Ovary (tissue), 9 donors: ENCODE measurements around the gene RAD51D. TPM values are rescaled to one million over a fixed set of nuclear protein-coding genes. Genes with fewer than 3 reads are reported as not detected.

Source experiments
- DNase-seq, 5 donors: peaks; one replicate each; pipeline ENCODE4 v3.0.0-alpha.2; 2019 to 2020
- H3K27ac ChIP-seq, 2 donors: fragments of 200-600 bp; one replicate each; pipeline versions ENCODE4 v1.5.1 to v1.8.0; 2019 to 2022
- H3K27me3 ChIP-seq: fragments of 200-600 bp; one replicate; pipeline ENCODE4 v1.8.0; 2022
- H3K36me3 ChIP-seq: fragments of 200-600 bp; sonication (generic); one replicate; pipeline ENCODE4 v1.5.1; 2019
- H3K4me1 ChIP-seq: one replicate; pipeline ENCODE4 v1.8.1; 2013; ENCODE audit warnings: mild to moderate bottlenecking, moderate library complexity; ENCODE audit not compliant: insufficient read depth
- H3K4me3 ChIP-seq: fragments of 200-600 bp; sonication (generic); one replicate; pipeline ENCODE4 v1.5.1; 2017
- H3K9me3 ChIP-seq, 2 donors: fragments of 200-600 bp in 1 of 2; sonication (generic) in 1 of 2; one replicate each; pipeline versions ENCODE4 v1.5.1 to v1.8.1; 2013 to 2019; ENCODE audit warnings: mild to moderate bottlenecking in 1 of 2, moderate library complexity in 1 of 2
- CTCF ChIP-seq, 3 donors: fragments of 450-650 bp in 2 of 3; fragments of 200-600 bp in 1 of 3; IDR thresholded peaks; one replicate each; pipeline versions ENCODE4 v1.5.1 to v1.8.0; 2016 to 2022; ENCODE audit warnings: antibody characterized with exemption in 3 of 3, mild to moderate bottlenecking in 1 of 3
- EP300 ChIP-seq: sonication (generic); formaldehyde crosslinking; IDR thresholded peaks from one replicate; pipeline ENCODE4 v1.6.1; 2017; ENCODE audit warnings: antibody characterized with exemption
- POLR2A ChIP-seq: fragments of 450-650 bp; IDR thresholded peaks from one replicate; pipeline ENCODE4 v1.6.1; 2017; ENCODE audit warnings: antibody characterized with exemption, mild to moderate bottlenecking, moderate library complexity
- WGBS, 3 donors: extraction: QIAGEN DNeasy Blood & Tissue Kit in 1 of 3; methylation state at CpG; one replicate each; pipeline versions ENCODE4 v1.1.5 to v1.1.7; 2013 to 2017; 5-methylcytosine and 5-hydroxymethylcytosine counted together
- intact Hi-C, 4 donors: fragments of 100-400 bp; cut with DNase I; formaldehyde crosslinking; loops; one replicate each; pipeline versions ENCODE4 v1.11.0 to v1.15.1; 2022 to 2023
- polyA plus RNA-seq, 2 donors: library from polyadenylated mRNA; stranded (reverse); fragments of 200-250 nt in 1 of 2; fragments of 350-450 nt in 1 of 2; fragmentation: Illumina TruSeq in 1 of 2; extraction: RNeasy Lipid Tissue Mini Kit (QIAGEN cat#74804) in 1 of 2; gene quantifications; one replicate each; pipeline ENCODE4 v1.2.3, GENCODE V29; 2013 to 2014
- total RNA-seq, 7 donors: library from RNA; depleted of rRNA in 2 of 7; stranded (reverse); fragments of >200 nt in 2 of 7; fragmentation: NEBNext Ultra II Directional in 3 of 7; extraction: Animal tissue kit (Norgen Biotek cat#: 25700) in 3 of 7; gene quantifications; one replicate each; pipeline versions ENCODE4 v1.1.0 to v1.2.4, GENCODE V29; 2016 to 2023
- donor health status: DM: no; HTN: no; CAD: no; lungs with moderate emphysema.
- donor health status: DM: no; HTN: no; CAD: no.
- donor health status: Bipolar disorder and iron deficiency.
- donor health status: DM: yes; HTN: yes; CAD: no.
- donor health status: DM: no; HTN: no; CAD: no.
- donor health status: DM: yes; HTN: yes; CAD: no.

The RAD51D gene
- total and polyA plus RNA-seq, 9 donors, result 7.3 to 16.7 (median 11.4) TPM

- intact Hi-C loops, result no loop called here
- Histone ChIP-seq H3K27me3 (no peaks in the 10 kb centered on the region), H3K27ac (no peak overlapping the region), H3K36me3 (no peaks in the 10 kb centered on the region), H3K9me3 (no peaks in the 10 kb centered on the region), H3K4me3 (no peak overlapping the region), H3K4me1 (peaks cover 7% of the 10 kb centered on the region)
- WGBS, 3 donors, result 76 to 80% (median 77%) methylated on average over 4 of the region's 4 CpGs
- no peak for DNase-seq
- TF ChIP-seq POLR2A (no peak), EP300 (no peak), CTCF (IDR thresholded peaks at IDR 0.05) (no peak)
Observed at GRCh38 chr17:35144840-35145239, 25.2 kb upstream of the RAD51D start.

DNA sequence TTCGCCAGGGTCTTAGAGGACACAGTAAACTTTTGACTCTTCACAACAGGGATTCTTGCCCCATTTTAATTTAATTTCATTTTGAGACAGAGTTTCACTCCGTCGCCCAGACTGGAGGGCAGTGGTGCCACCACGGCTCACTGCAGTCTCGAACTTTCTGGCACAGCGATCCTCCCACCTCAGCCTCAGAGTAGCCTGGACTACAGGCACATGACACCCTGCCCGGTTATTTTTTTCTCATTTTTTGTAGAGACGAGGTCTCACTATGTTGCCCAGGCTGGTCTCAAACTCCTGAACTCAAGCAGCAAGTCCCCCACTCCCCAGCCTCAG lies 22.8 kb upstream of the RAD51D start:
- Histone ChIP-seq H3K36me3 (no peaks in the 10 kb centered on the region), H3K4me1 (peaks cover 7% of the 10 kb centered on the region), H3K9me3 (no peaks in the 10 kb centered on the region), H3K27ac (no peak overlapping the region), H3K4me3 (peak overlapping the region; percentile 88), H3K27me3 (no peaks in the 10 kb centered on the region)
- WGBS, 3 donors, result 45 to 63% (median 58%) methylated on average over 8 of the region's 8 CpGs
- TF ChIP-seq CTCF (IDR thresholded peaks at IDR 0.05) (no peak), EP300 (no peak), POLR2A (no peak)
- intact Hi-C loops, result no loop called here
- no peak for DNase-seq

- Histone ChIP-seq H3K27ac (no peak within 1 kb of the TSS), H3K9me3 (no peaks in the 10 kb centered on the region), H3K4me3 (peak within 1 kb of the TSS; percentile 88), H3K36me3 (no peaks in the 10 kb centered on the region), H3K4me1 (peaks cover 7% of the 10 kb centered on the region), H3K27me3 (no peaks in the 10 kb centered on the region)
- peak; percentile 70 to 88 (median 79) for DNase-seq
- intact Hi-C loops, result no loop called here
- TF ChIP-seq CTCF (IDR thresholded peaks at IDR 0.05), result peak; percentile 79 to 97 (median 84)
- no peak for TF ChIP-seq POLR2A
- WGBS, 3 donors, result 0 to 1% (median 1%) methylated on average over 50 to 65 of the region's 65 CpGs
Observed at GRCh38 chr17:35141681-35142466, 22.2 kb upstream of the RAD51D start, which contains the start of gene NLE1. NLE1 (minus strand) TSS chr17:35142303; CDS start chr17:35142275, 28 bp downstream.

DNA sequence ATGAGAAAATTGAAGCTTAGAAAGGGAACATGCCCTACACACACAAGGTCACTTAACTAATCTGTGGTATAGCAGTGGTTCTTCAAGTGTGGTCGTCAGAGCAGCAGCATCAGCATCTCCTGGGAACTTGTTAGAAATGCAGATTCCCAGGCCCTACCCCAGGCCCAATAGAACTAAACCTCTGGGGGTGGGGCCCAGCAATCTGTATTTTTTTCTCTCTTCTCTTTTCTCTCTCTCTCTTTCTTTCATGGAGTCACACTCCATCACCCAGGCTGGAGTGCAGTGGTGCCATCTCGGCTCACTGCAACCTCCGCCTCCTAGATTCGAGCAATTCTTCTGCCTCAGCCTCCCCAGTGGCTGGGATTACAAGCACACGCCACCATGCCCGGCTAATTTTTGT lies 18.6 kb upstream of the RAD51D start:
- Histone ChIP-seq H3K27ac (no peak overlapping the region), H3K36me3 (no peaks in the 10 kb centered on the region), H3K9me3 (no peaks in the 10 kb centered on the region), H3K4me1 (peaks cover 7% of the 10 kb centered on the region), H3K27me3 (no peaks in the 10 kb centered on the region), H3K4me3 (no peak overlapping the region)
- WGBS, 3 donors, result 91 to 94% (median 92%) methylated on average over 6 of the region's 6 CpGs
- DNase-seq, result no peak
- intact Hi-C loops, result no loop called here
- no peak for TF ChIP-seq CTCF (IDR thresholded peaks at IDR 0.05)
